HTR-8/SVneo (cell line): ENCODE results near the gene NCKAP5.
"Not testable (repeated sequence)": the region's sequence is repeated elsewhere in the genome, so short reads cannot be mapped to it uniquely, and the experiment has no call there.

Experiments
- DNase-seq: peaks from one replicate; pipeline ENCODE4 v3.0.0; 2011; ENCODE audit warnings: low spot score, mixed read lengths; ENCODE audit not compliant: insufficient read length
- FAIRE-seq: peaks from 2 replicates; lab custom pipeline; 2011; peaks lifted over from hg19 to GRCh38; lab: Jason Lieb, UNC

Gene NCKAP5

DNA sequence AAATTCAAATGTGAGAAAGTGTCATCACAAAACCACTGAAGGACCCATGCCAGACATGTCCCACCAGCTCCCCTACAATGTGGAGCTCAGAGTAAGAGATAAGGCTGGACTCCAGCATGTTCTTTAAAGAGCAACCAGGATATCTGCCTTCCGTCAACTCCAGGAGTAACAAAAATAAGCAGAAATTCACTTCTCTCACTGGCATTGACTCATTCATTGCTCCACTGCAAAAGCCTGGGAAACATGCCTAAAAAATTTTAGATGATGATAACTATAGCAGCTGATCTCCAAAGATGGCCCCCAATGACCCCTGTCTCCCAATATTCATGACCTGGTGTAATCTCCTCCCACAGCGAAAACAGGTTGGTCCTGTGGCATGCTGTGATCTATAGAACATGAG is 314.5 kb downstream of the NCKAP5 start:
- DNase-seq (no peak), FAIRE-seq (no peak)

DNA sequence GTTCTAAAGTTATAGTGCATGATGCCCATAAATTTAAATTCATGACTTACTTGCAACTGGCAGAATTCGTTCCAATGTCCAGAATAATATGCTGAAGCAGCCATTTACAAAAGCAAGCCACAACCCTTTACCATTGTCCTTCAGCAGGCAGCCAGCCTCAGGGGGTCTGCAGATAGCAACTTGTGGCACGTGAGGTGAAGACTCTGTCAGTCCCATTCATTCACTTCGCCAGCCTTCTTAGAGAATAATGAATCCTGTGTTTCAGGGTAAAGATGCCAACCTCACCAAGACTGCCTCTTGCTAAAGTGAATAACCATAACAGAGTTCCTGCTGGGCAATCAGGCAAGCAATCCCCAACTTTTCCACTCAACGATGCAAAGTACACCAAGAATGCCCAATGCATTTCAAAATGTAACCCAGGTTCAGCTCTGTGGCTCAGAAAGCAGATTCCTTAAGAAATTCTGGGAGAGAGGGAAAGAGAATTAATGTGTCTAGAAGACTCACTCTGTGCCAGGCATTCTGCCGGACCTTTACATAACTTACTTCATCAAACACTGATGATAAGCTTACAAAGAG is 315.4 kb downstream of the NCKAP5 start:
- FAIRE-seq (no peak), DNase-seq (no peak)

DNA sequence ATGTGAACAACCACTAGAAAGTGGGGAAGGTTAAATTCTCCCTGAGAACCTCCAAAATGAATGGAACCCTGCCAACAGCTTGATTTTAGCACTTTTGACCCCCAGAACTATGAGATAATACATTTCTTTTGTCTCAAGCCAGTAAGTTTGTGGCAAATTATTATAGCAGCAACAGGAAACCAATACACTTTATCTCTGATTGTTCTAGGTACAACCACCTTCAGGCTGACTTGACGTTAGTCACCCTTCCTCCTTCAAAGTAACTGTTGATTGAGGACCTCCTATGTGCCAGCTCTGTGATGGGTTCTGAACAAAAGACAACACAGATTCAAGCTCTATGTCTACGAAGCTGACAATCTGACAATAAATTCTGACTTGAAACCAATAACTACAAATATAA is 318.9 kb downstream of the NCKAP5 start:
- DNase-seq (no peak), FAIRE-seq (no peak)

DNA sequence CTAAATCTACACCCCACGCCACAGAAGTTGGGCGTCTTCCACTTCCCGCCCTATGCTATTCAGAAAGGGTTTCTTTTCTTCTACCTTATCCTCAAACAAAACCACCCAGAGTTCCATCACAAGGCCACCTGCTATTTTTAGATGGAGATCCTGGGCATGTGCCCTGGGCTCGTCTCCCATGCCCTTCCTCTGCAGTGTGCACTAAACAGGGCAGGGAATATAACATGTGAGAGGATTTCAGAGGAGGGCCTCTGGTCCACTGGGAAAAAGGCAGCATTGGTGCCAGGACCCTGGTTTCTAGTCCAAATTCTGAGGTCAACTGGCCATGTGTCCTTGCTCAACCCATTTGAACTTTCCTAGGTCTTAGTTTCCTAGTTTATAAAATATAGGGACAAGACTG is 320.0 kb downstream of the NCKAP5 start:
- DNase-seq, result no peak
- FAIRE-seq, result no peak

DNA sequence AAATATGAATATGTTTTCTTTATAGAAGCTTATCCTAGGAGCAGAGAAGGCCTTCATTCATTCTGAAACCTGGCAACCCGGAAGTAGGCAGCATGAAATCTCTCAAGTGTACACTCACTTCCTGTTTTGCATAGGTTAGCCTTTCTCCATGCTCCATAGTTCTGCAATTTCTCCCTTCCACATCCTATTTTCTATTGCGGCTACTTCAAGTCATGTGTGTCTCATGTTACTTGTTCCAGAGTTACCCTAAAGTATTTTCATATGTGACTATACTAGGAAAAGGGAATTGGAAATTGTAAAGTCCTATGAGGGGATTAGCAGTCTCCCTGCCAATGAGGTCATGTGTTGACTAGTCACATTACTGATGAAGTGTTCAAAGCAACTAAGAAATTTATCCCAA is 320.6 kb downstream of the NCKAP5 start:
- FAIRE-seq, result no peak
- no peak for DNase-seq

DNA sequence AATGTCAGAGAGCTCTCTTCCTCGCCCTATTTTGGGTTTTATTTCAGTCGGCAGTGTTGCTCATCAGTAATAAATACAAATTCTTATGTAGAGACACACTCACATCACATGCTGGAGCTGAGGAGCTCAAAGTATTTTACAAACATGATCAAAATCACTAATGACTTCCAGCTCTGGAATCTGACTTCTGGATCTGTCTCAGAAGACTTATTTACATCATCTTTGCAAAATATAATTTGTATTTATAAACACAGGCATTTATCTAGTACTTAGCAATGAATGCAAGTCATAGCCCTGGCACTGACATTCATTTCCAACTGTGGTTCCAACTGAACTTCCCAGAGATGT is 327.1 kb downstream of the NCKAP5 start:
- no peak for DNase-seq
- FAIRE-seq, result no peak

DNA sequence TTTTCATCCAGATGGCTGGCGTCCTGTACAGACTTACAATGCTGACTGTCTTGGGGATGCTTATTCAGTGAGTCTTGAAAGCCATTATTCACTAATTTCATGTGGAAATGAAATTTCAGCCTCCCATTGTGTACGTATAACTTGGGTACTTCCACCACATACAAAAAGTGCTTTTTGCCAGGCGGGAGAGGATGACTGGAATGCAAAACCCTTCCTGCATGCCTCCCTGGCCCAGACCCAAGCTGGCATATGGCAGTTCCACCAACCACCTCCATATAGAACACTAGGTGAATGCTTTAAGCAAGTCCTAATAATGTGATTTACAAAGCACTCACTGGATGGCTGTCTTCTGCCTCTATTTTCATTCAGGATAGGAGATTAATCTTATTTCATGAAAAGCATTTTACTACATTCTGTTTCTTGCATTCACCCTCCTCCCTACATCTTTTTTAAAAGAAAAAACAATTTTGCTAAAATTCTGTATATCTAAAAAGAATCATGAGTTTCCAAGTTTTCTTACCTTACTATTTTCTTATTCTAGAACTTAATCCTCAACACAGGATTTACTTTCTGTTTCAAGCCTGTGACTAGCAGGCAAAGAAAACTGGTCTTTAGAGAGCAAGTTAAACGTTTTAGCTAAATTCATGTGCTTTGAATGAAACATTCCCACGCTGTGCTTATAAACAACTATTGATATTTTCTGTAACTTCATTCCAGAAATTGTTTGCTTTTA is 327.6 kb downstream of the NCKAP5 start:
- DNase-seq (no peak), FAIRE-seq (no peak)

DNA sequence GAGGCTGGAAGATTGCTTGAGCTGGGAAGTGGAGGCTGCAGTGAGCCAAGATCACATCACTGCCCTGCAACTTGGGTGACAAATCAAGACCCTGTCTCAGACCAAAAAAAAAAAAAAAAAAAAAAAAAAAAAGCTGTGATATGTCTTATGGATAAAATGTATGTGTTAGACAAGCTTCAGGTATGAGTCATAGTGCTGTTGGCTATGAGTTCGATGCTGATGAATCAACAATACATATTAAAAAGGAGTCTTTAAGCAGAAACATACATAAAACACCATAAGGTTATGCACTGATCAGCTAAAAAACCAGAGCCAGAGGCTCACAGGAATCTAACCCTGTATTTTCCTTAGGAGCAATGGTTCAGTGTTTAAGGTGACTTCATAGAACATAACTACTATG is 332.3 kb downstream of the NCKAP5 start:
- FAIRE-seq, result no peak

DNA sequence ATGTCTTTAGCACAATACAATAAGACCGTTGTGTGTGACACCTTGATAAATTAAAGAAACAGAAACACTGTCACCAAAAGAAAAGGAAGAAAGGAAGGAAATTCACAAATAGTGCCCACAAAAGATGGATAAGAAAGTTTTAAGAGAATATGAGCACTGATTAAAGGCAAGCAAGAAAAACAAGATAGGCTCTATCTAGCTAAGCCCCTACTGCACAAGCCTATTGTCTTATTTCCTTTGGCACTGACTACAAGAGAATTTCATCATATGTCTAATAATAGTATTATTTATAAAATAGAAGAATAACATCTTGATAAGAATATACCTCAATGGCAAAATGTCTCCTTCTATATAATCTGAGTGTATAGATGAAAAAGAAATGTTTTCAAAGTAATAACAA is 335.7 kb downstream of the NCKAP5 start:
- FAIRE-seq (no peak), DNase-seq (no peak)

More for the DNA sequence above, 332.3 kb downstream of the NCKAP5 start:
- DNase-seq, result no peak

DNA sequence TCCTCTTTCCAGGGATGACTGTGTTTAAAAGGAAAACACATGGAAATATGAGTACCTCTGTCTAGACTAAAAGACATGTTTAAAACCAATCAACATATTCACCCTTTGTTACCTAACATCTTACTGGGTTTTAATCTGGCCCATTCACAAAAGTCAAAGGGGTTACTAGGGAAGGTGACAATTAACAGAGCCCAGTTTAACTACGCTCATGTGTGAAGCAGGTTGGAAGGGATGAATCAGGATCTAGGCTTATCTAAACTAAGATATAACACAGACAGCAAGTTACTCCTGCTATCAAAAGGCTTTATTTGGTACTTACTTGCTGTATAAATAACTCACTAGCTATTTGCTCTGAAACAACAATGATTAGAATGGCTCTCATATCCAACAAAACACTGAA is 337.0 kb downstream of the NCKAP5 start:
- FAIRE-seq, result no peak

DNA sequence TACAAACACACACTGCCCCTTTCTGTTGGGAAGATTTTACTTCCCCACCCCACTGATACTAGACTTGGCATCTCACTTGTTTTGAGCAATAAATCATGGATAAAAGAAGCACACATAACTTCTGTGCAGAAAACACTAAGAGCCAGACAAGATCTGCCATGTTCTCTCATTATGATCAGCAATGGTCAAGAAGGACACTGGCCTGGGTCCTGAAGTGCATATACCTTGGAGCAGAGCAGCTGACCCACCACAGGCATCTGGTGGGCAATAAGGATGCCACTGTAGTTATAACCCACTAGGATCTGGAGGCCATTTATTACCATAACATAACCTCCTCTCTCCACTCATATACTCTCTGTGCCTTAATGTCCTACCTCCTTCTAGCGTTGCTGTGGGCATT is 338.3 kb downstream of the NCKAP5 start:
- DNase-seq (no peak), FAIRE-seq (no peak)

More for the DNA sequence above, 337.0 kb downstream of the NCKAP5 start:
- no peak for DNase-seq

DNA sequence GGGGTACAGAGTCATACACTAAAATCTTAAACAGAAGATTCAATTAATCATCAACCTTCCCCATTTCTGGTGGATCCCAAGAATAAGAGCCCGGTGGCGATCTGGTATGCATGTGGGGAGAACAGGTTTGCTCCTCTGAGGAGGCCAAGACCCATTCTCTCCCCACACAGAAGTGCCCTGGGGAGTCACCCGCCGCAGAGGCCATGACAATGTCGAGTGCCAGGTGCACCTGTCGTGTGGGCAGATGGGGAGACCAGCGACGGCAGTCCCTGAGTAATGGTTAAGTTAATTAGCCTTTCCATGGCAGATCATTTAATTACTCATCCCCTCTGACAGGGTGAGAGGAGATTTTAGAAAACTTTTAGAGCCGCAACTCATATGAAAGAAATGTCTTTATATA is 345.0 kb downstream of the NCKAP5 start:
- no peak for DNase-seq
- no peak for FAIRE-seq

DNA sequence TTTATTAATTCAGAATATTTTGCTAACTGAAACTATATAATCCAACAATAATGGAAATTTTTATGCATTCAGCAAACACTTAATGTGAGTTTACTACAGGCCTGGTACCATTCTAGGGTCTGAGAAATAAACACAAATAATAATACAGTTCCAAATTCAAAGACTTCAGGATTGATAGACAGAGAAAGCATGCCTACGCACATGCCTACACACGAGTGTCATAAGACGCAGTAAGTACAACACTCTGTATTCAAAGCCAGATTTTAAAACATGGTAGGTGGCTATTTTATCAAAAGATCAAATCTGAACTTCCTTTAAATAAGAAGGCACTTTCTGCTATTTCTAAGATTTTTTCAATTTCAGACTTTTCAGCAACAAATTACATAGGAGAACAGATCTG is 346.9 kb downstream of the NCKAP5 start:
- DNase-seq, result no peak
- no peak for FAIRE-seq

DNA sequence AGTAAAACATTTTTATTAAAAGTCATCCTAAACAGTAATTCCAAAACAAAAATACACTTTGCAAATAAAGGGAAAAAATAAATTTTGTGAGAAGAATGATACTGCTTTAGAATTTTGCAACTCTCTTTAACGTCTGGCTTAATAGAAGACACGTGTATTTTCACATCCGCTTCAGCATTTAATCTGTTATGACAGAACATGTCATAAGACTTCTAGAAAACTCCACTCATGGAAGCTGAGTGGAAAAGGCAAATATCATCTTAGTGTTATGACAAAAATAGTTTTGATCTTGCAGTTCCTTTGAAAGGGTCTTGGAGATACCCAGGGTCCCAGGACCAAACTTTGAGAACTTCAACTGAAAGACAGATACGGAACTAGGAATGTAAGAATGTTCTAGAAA is 350.1 kb downstream of the NCKAP5 start:
- DNase-seq (no peak), FAIRE-seq (no peak)

DNA sequence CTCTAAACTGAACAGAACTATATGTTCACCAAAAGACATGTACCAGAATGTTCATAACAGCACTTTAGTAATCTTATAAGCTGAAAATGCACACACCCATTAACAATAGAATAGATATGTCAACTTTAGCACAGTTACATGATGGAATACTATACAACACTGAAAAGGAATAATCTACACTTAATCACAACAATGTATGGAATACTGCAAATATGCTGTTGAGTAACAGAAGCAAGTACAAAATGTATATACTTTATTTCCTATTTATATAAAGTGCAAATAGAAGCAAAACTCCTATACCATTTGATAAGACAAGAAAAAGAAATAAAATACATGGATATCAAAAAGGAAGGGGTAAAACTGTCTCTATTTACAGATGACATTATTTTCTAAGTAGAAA is 352.8 kb downstream of the NCKAP5 start:
- FAIRE-seq (no peak), DNase-seq (no peak)

DNA sequence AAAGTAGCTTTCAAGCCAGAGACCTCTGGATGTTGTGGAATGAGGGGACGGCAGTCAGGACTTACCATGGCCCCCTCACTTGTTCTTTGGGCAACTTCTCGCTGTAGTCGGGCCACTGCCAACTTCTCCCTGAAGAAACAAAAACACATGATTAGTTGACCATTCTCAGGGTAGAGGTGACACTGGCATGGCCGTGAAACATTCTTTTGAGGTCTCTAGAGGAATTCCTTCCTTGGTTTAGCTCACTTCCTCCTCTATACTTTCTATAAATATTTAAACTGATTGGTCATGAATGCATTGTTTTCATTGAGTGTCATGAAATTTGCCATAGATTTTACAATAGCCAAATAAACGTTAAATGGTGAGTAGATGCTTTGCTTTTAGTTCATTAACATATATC is 354.6 kb downstream of the NCKAP5 start:
- FAIRE-seq (no peak), DNase-seq (no peak)

DNA sequence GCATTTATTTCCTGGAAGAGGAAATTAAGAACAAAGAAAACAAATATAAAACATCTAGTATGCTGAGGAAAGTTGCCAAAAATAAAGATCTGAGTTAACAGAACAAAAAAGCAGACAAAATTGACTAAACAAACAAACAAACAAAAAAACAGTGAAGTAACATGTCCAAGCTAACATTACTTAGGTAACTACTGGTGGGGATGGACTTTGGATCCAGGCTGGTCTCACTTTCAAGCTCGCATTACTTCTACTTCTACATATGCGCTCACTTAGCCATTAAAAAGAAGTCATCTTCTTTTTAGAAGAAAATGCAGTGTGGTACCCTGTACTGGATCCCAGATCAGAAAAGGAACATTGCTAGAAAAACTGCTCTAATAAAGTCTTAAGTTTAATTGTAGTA is 358.9 kb downstream of the NCKAP5 start:
- FAIRE-seq (no peak), DNase-seq (no peak)

DNA sequence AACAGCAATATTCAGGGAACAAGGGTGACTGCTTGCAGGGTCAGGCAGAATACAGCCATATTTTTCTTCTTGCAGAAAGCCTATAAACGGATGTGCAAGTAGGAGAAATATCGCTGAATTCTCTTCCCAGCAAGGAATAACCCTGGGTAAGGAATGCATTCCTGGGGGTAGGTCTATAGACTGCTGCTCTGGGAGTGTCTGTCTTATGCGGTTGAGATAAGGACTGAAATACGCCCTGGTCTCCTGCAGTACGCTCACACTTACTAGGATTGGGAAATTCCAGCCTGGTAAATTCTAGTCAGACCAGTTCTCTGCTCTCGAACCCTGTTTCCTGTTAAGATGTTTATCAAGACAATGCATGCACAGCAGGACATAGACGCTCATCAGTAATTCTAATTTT is 361.6 kb downstream of the NCKAP5 start:
- DNase-seq, FAIRE-seq: not testable (repeated sequence)

DNA sequence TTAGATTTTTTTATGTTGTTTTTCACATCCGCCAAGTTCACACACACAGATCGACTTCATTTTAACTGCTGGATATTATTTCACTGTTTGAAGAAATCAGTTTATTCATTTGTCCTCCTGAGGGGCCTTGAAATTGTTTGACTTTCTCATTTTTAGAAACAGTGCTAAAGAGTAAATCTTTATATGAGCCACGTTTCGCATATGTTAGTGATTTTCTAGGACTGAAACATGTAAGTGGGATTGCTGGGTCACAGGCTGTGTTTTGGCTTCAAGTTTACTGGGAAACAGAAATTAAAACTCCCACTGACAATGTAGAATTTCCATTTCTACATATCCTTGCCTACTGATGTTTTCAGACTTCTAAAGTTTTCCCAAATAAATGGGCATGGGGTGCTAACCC is 363.8 kb downstream of the NCKAP5 start:
- no peak for DNase-seq
- FAIRE-seq, result no peak

DNA sequence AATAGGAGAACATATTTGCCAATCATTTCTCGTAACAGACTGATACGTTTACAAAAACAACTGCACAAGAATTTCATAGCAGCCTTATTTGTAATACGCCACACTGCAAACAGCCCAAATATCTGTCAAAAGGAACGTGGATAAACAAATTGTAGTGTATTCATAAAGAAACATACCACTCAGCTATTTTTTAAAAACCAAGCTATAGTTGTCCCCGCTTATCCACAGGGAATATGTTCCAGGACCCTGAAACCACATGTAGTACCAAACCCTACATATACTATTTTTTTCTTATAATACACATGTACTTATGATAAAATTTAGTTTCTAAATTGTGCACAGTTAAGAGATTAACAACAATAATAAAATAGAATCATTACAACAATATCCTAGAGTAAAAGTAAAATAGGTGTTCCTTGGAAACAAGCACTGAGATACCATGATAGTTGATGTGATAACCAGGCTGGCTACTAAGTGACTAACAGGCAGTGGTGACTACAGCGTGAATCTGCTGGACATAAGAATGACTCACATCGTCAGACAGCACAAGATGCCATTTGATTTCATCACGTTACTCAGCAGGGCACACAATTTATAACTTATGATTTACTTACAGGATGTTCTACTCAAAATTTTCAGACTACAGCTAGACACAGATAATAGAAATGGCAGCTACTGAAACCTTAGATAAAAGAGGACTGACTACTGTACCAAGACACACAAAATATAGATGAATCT is 367.4 kb downstream of the NCKAP5 start:
- peak; percentile 93 for FAIRE-seq
- DNase-seq, result peak; percentile 67

DNA sequence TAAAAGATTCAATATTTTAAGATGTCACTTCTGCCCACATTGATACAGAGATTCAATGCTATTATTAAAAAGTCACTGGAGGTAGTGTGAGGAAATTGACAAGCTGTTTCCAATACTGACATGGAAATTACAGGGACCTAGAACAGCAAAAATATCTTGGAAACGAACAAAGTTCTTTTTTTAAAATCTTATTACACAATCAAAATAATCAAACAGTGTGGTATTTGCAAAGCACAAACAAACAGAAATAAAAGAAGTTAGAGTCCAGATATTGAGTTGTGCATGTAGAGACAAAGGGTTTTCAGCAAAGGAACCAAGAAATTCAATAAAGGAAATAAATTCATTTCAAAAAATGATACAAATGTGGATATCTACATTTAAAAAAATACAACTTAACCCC is 369.6 kb downstream of the NCKAP5 start:
- FAIRE-seq (no peak), DNase-seq (no peak)

DNA sequence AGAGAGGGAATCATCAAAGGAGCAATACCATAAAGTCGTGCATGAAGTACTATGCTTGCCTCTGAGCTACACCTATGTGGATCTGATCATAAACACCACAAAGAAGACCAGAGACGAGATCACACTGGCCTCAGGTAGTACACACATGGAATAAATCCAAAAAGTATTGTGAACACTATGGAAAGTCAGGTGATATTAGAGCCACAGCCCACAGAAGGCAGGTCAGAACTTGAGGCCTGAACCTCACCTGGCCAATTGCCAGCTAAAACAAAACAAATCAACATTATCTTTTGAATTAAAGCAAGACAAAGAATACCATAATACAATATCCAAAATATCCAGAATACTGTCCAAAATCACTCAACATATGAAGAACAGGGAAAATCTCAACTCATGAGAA is 371.1 kb downstream of the NCKAP5 start:
- FAIRE-seq (no peak), DNase-seq (no peak)
